ENCODE data around the gene MAP2K5. TPM values are rescaled to one million over a fixed set of nuclear protein-coding genes. Genes with fewer than 3 reads are reported as not detected.

Gene MAP2K5
- total RNA-seq, 2 donors from 2014 or later, result 10.7 to 15.7 TPM

DNA sequence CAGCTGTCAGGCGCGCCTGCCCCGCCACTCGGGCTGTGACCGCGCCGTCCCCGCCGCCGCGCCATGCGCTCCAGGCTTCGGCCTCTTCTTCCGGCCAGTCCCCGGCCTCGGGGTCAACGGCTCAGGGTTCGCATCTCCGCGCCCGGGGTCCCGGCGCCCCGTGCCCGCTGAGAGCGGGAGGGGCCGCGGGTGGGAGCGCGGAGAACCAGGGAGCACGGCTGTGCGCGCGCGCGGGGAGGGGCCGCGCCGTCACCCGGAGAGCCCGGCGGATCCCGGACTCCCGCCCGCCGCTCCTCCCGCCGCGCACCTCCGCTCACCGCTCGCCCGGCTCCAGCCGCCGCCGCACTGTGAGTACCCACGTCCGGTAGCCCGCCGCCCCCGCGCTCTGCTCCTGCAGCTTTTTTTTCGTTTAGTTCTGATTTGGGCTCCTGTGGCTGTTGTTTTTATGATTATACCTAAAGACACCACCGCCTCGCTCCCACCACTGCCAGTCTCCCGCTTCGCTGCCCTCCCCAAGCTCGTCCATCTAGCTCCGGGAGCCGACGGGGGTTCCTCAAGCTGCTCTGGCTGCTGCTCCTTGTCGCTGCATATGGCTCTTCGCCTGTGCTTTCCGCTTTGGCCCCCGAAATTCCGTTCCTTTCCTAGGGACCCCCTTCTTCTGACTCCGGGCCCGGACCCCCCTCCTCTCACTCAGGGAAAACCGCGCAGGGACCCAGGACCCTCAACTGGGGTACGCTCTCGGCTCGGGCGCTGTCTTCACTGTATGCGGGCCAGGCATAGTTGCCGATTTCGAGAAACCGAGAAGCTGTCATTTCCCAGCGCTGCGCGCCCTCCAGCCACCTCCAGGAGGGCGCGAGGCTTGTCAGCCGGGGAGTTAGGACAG, 281.1 kb downstream of the MAP2K5 start:
- no peak for TF ChIP-seq POLR2AphosphoS5 (IDR thresholded peaks at IDR 0.05)
- Histone ChIP-seq H3K27me3 (replicated peaks; ENCODE audit: insufficient read depth) (peaks cover 80% of the 10 kb centered on the region), H3K9me3 (no peaks in the 10 kb centered on the region), H3K4me1 (replicated peaks) (peaks cover 11% of the 10 kb centered on the region), H3K36me3 (no peaks in the 10 kb centered on the region), H3K27ac (no peak overlapping the region), H3K4me3 (peak overlapping the region in 1 of 2 donors; percentile 20)
- DNase-seq (ENCODE audit: low spot score), result no peak
- WGBS, result 4% methylated on average over 71 of the region's 94 CpGs
- intact Hi-C loops (cut with DNase I), result no loop called here

DNA sequence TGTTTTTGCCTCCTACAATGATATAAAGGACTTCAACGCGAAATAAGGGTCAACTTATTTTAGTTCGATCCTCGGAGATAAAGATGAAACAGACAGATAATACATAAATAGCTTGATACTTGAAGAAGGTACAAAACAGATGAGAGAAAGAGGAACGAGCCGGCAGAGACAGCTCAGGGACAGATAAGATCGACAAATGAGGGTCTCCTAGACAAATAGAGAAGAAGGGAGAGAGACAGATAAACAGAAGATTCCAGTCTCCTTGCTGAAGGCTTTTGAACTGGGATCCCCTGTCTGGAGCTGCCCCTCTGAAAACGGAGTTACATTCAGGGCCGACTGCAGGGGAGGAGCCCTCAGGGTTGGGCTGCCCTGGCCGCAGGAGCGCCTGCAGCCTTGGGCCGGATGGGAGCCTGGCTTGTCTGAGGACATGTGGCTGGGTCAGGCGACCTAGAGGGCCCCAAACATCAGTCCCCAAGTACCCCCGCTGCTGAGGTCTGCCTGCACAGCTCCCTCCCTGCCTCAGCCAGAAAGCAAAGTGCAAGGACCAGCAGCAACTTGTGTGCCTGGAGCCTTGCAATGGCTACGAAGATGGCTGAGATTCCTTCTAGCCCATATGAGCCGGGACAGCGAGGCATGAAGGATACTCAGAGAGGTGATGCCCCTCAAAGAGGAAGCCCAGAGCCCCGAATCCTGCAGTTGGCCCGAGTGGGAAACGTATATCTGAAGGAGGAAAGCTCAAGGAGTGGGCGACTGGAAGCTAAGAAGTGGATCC, 281.9 kb downstream of the MAP2K5 start:
- H3K27ac ChIP-seq, result no peak overlapping the region
- H3K4me1 ChIP-seq (replicated peaks), result peaks cover 11% of the 10 kb centered on the region
- no peaks in the 10 kb centered on the region for H3K36me3 ChIP-seq
- H3K4me3 ChIP-seq, result no peak overlapping the region
- DNase-seq (ENCODE audit: low spot score), result no peak
- no peaks in the 10 kb centered on the region for H3K9me3 ChIP-seq
- intact Hi-C loops (cut with DNase I), result no loop called here
- H3K27me3 ChIP-seq (replicated peaks; ENCODE audit: insufficient read depth), result peaks cover 86% of the 10 kb centered on the region
- TF ChIP-seq POLR2AphosphoS5 (IDR thresholded peaks at IDR 0.05), result no peak
- TF ChIP-seq, protein P1, sequence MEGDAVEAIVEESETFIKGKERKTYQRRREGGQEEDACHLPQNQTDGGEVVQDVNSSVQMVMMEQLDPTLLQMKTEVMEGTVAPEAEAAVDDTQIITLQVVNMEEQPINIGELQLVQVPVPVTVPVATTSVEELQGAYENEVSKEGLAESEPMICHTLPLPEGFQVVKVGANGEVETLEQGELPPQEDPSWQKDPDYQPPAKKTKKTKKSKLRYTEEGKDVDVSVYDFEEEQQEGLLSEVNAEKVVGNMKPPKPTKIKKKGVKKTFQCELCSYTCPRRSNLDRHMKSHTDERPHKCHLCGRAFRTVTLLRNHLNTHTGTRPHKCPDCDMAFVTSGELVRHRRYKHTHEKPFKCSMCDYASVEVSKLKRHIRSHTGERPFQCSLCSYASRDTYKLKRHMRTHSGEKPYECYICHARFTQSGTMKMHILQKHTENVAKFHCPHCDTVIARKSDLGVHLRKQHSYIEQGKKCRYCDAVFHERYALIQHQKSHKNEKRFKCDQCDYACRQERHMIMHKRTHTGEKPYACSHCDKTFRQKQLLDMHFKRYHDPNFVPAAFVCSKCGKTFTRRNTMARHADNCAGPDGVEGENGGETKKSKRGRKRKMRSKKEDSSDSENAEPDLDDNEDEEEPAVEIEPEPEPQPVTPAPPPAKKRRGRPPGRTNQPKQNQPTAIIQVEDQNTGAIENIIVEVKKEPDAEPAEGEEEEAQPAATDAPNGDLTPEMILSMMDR (IDR thresholded peaks at IDR 0.05), result no peak
- no peak for TF ChIP-seq POLR2A (IDR thresholded peaks at IDR 0.05)
- 9% methylated on average over 18 of the region's 21 CpGs for WGBS

DNA sequence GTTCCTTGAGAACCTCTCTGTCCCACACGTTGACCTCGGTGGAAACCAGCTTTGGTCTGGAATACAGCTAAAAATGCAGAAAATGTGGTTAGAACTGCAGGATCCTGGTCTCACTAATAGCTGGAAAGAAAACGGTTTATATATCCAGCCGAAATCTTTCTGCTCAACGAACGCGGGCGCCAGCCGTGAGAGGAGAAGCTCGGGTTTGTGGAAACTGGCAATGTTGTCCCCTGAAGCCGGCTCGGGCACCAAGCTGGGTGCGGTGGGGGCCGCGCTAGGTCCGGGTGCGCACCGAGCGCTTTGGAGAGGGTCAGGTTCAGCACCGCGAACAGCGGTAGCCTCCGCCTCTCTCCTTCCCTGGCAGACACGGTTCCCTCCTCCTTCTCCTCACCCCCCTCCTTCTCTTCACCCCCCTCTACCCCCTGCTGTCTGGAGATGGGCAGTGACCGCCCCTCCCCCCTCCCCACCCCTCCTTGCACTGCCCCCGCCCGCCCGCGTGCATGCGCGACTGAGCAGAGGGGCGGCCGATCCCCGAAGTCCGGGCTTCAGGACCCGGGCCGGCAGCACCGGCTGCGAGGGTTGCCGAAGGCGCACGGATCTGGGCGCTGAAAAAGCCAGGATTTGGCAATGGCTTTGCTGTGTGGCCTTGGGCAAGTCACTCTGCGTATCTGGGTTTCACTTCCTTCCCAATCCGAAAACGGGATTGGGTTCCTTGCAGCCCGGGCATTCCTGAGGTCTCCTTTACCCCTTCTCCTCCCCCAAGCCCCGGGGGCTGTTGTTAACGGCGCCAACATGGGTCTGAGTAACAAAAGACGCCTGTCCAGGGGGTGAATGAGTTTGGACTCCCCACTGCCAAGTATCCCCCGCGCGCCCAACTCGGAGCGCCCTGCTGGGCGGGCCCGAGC, 282.7 kb downstream of the MAP2K5 start, which contains the start of gene SKOR1:
TSS of gene SKOR1 (plus strand) at position 534 of the 905 bp plus-strand sequence. CDS start at position 628, 94 bp downstream.
- DNase-seq (ENCODE audit: low spot score), result no peak
- H3K27me3 ChIP-seq (replicated peaks; ENCODE audit: insufficient read depth), result peaks cover 87% of the 10 kb centered on the region
- no peaks in the 10 kb centered on the region for H3K9me3 ChIP-seq
- H3K4me1 ChIP-seq (replicated peaks), result peaks cover 11% of the 10 kb centered on the region
- H3K36me3 ChIP-seq, result no peaks in the 10 kb centered on the region
- intact Hi-C loops (cut with DNase I), result no loop called here
- 2% methylated on average over 58 of the region's 58 CpGs for WGBS
- H3K4me3 ChIP-seq, result peak within 1 kb of the TSS in 1 of 2 donors; percentile 8
- TF ChIP-seq, protein P1 (IDR thresholded peaks at IDR 0.05), result no peak
- TF ChIP-seq POLR2AphosphoS5 (IDR thresholded peaks at IDR 0.05), result no peak
- TF ChIP-seq POLR2A (IDR thresholded peaks at IDR 0.05), result no peak
- no peak within 1 kb of the TSS for H3K27ac ChIP-seq

DNA sequence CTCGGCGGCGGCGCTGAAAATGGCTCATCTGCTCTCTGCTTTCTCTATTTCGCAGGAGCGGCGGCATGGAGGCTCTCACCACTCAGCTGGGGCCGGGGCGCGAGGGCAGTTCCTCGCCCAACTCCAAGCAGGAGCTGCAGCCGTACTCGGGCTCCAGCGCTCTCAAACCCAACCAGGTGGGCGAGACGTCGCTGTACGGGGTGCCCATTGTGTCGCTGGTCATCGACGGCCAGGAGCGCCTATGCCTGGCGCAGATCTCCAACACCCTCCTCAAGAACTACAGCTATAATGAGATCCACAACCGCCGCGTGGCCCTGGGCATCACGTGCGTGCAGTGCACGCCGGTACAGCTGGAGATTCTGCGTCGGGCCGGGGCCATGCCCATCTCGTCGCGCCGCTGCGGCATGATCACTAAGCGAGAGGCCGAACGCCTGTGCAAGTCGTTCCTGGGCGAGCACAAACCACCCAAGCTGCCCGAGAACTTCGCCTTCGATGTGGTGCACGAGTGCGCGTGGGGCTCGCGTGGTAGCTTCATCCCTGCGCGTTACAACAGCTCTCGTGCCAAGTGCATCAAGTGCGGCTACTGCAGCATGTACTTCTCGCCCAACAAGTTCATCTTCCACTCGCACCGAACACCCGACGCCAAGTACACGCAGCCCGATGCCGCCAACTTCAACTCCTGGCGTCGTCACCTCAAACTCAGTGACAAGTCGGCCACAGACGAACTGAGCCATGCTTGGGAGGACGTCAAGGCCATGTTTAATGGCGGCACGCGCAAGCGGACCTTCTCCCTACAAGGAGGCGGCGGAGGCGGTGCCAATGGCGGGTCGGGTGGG, 283.6 kb downstream of the MAP2K5 start:
- H3K27ac ChIP-seq, result no peak overlapping the region
- intact Hi-C loops (cut with DNase I), result no loop called here
- 6% methylated on average over 77 of the region's 77 CpGs for WGBS
- H3K9me3 ChIP-seq, result no peaks in the 10 kb centered on the region
- H3K4me1 ChIP-seq (replicated peaks), result peaks cover 11% of the 10 kb centered on the region
- TF ChIP-seq POLR2A (IDR thresholded peaks at IDR 0.05) (no peak), POLR2AphosphoS5 (IDR thresholded peaks at IDR 0.05) (no peak)
- TF ChIP-seq, protein P1 (IDR thresholded peaks at IDR 0.05), result no peak
- peaks cover 88% of the 10 kb centered on the region for H3K27me3 ChIP-seq (replicated peaks; ENCODE audit: insufficient read depth)
- H3K4me3 ChIP-seq, result peak overlapping the region in 1 of 2 donors; percentile 8
- H3K36me3 ChIP-seq, result no peaks in the 10 kb centered on the region
- DNase-seq (ENCODE audit: low spot score), result no peak
